Bronchial epithelial cell (primary cell): ENCODE data around the gene NUP93. TPM values are rescaled to one million over a fixed set of nuclear protein-coding genes. Genes with fewer than 3 reads are reported as not detected.

Experiments used
- DNase-seq: peaks from one replicate; pipeline ENCODE4 v3.0.0-alpha.2; 2010; ENCODE audit warnings: low read depth
- FAIRE-seq: peaks from 2 replicates; lab custom pipeline; 2011; peaks lifted over from hg19 to GRCh38; lab: Jason Lieb, UNC
- H3K27me3 ChIP-seq: 2 replicates; pipeline ENCODE4 v1.5.1; 2011; ENCODE audit warnings: low read length; ENCODE audit not compliant: control insufficient read depth, insufficient read depth
- H3K36me3 ChIP-seq: 2 replicates; pipeline ENCODE4 v1.5.1; 2011; ENCODE audit warnings: low read length; ENCODE audit not compliant: control insufficient read depth, insufficient read depth
- H3K4me3 ChIP-seq: 2 replicates; pipeline ENCODE4 v1.5.1; 2011; ENCODE audit warnings: mild to moderate bottlenecking, low read depth, low read length, control low read depth
- total RNA-seq: library from RNA; depleted of rRNA; stranded (reverse); fragments of >200 nt; gene quantifications from 2 replicates; pipeline ENCODE4 v1.2.1, GENCODE V29; 2014
- TF ChIP-seq, protein P1 (sequence below): IDR thresholded peaks from 2 replicates; pipeline ENCODE4 v1.5.1; 2011; ENCODE audit warnings: mild to moderate bottlenecking, moderate library complexity, low read length, control low read depth, inconsistent platforms; ENCODE audit not compliant: insufficient read depth, severe bottlenecking

Gene NUP93
- total RNA-seq, 1 donor from 2014 or later, result 47.4 TPM

GRCh38 chr16:56851671-56852400, 121.9 kb downstream of the NUP93 start:
- TF ChIP-seq, protein P1, sequence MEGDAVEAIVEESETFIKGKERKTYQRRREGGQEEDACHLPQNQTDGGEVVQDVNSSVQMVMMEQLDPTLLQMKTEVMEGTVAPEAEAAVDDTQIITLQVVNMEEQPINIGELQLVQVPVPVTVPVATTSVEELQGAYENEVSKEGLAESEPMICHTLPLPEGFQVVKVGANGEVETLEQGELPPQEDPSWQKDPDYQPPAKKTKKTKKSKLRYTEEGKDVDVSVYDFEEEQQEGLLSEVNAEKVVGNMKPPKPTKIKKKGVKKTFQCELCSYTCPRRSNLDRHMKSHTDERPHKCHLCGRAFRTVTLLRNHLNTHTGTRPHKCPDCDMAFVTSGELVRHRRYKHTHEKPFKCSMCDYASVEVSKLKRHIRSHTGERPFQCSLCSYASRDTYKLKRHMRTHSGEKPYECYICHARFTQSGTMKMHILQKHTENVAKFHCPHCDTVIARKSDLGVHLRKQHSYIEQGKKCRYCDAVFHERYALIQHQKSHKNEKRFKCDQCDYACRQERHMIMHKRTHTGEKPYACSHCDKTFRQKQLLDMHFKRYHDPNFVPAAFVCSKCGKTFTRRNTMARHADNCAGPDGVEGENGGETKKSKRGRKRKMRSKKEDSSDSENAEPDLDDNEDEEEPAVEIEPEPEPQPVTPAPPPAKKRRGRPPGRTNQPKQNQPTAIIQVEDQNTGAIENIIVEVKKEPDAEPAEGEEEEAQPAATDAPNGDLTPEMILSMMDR, result peak; percentile 14
- Histone ChIP-seq H3K27me3 (no peaks in the 10 kb centered on the region), H3K4me3 (no peak overlapping the region), H3K36me3 (no peaks in the 10 kb centered on the region)
- FAIRE-seq (no peak), DNase-seq (no peak)

GRCh38 chr16:56852401-56852730, 122.4 kb downstream of the NUP93 start:
- no peak for FAIRE-seq
- no peak for DNase-seq
- no peaks in the 10 kb centered on the region for H3K27me3 ChIP-seq
- TF ChIP-seq, protein P1, result no peak
- H3K36me3 ChIP-seq, result no peaks in the 10 kb centered on the region
- no peak overlapping the region for H3K4me3 ChIP-seq

- no peaks in the 10 kb centered on the region for H3K27me3 ChIP-seq
- H3K4me3 ChIP-seq, result no peak overlapping the region
- TF ChIP-seq, protein P1, result no peak
- FAIRE-seq, result no peak
- no peaks in the 10 kb centered on the region for H3K36me3 ChIP-seq
- DNase-seq, result no peak
Measured at GRCh38 chr16:56852968-56853367, 123.0 kb downstream of the NUP93 start.

GRCh38 chr16:56855201-56855600, 125.3 kb downstream of the NUP93 start:
- no peak for FAIRE-seq
- DNase-seq, result no peak
- H3K4me3 ChIP-seq, result no peak overlapping the region
- no peaks in the 10 kb centered on the region for H3K36me3 ChIP-seq
- no peaks in the 10 kb centered on the region for H3K27me3 ChIP-seq
- TF ChIP-seq, protein P1, result no peak

GRCh38 chr16:56855946-56856345, 126.0 kb downstream of the NUP93 start:
- no peaks in the 10 kb centered on the region for H3K36me3 ChIP-seq
- no peak for DNase-seq
- H3K27me3 ChIP-seq, result no peaks in the 10 kb centered on the region
- H3K4me3 ChIP-seq, result no peak overlapping the region
- TF ChIP-seq, protein P1, result no peak
- no peak for FAIRE-seq
